ENCODE data around the gene OGA.

DNA sequence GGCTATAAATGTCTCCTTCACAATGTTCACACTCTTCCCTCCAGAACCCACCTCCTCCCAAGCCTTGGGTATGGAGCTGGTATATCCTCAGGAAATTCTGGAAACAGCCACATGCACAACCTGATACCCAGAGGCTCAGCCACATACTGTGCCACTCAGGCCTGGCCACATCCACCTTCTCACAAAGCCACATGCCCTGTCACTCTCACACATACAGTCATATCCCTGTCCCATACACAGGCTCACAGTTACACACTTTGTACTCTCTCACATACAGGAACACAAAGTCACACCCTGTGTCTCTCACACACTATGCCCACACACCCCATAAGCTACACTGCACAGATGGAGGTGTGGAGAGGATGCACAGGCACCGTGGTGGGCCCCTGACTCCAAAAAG, 15.2 kb upstream of the OGA start:
- TF ChIP-seq, protein P1, sequence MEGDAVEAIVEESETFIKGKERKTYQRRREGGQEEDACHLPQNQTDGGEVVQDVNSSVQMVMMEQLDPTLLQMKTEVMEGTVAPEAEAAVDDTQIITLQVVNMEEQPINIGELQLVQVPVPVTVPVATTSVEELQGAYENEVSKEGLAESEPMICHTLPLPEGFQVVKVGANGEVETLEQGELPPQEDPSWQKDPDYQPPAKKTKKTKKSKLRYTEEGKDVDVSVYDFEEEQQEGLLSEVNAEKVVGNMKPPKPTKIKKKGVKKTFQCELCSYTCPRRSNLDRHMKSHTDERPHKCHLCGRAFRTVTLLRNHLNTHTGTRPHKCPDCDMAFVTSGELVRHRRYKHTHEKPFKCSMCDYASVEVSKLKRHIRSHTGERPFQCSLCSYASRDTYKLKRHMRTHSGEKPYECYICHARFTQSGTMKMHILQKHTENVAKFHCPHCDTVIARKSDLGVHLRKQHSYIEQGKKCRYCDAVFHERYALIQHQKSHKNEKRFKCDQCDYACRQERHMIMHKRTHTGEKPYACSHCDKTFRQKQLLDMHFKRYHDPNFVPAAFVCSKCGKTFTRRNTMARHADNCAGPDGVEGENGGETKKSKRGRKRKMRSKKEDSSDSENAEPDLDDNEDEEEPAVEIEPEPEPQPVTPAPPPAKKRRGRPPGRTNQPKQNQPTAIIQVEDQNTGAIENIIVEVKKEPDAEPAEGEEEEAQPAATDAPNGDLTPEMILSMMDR (IDR thresholded peaks at IDR 0.05) = no peak
- TF ChIP-seq POLR2A (IDR thresholded peaks at IDR 0.05) = no peak
